GM21786 (cell line): Measurements from ENCODE around the gene VTI1A.
"Not testable (repeated sequence)": the region's sequence is repeated elsewhere in the genome, so short reads cannot be mapped to it uniquely, and the experiment has no call there.

Source experiments
- ATAC-seq: cut with Tn5 transposase; IDR thresholded peaks from one replicate; pipeline ENCODE4 v1.9.1; 2021; ENCODE audit not compliant: unreplicated experiment

Gene VTI1A

DNA sequence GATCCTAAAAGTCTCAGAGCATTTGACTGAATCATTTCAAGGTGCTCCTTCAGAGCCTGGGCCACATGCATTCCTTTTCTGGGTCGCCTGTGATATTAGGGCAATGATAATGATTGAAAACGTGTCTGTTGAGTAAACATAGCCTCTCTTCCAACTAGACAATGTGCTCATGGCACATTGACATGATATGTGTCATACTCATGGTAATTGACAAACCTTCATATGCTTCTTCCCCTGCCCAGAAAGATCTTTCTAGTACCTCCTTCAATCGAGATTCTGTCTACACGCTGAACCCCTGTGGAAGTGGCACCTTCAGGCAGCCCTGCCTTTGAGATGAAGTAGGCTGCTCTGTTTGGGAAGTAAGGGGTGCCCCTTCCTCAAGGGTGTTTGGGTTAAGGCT, 404.2 kb downstream of the VTI1A start:
- no peak for ATAC-seq

DNA sequence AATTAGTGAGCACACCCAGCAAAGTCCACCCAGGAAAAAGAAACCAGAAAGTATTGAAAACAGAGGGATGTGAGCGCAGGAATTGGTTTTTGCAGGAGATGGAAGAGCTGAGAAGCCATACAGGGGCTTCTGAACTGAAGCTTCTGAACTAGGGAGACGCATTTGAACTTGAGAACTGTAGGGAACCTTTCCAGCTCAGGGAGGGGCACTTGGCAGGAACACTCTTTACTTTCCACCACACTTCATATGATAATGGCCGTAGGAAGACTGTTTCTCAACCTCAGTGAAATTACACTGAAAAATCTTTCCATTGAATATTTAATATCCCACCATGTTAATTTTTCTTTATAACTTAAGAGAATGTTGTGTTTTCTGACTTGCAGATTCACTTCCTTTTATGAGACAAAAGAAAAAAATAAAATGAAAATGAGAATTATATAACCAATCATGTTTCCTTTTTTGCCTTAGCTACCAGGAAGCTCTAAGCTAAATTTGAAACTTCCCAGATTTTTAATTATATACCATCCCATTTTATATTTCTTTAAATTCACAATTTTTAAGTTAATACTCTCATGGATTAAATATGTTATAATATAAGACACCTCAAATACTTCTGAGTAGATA, 404.7 kb downstream of the VTI1A start:
- no peak for ATAC-seq

DNA sequence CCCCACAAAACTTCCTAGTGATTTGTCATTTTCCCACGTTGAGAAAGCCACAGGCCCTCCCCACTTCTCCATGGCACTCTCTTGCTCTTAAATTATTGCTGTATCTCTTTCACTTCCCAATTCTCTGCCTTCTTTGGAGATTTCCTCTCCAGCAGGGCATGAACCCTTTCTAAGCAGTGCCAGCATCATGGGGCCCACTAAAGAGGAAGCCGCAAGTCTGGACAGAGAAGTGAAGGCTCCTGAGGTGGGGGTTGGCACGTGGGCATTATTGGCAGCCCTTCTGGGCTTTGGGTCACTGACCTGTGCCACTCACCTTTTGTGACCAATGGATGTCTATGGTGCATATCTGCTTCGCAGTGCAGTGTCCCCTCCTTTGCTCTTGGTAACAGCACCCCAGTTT, 405.3 kb downstream of the VTI1A start:
- ATAC-seq: no peak

DNA sequence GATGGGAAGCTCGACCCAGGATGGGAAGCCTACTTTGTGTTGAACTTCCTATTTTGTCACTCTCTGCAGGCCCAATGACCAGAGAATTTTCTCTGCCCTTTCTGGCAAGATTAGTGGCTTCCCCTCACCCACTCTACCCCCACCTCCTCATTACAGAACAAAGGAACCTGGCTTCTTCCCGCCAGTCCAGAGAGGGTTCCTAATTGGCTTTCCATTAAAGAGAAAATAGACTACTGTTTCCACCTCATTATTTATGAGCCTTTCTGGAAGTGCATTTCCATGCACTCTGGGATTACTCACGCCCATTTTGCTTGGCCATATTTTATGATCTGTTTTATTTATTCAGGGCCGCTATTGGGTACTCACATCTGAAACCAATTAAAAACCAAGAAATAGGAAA, 408.1 kb downstream of the VTI1A start:
- ATAC-seq: no peak

DNA sequence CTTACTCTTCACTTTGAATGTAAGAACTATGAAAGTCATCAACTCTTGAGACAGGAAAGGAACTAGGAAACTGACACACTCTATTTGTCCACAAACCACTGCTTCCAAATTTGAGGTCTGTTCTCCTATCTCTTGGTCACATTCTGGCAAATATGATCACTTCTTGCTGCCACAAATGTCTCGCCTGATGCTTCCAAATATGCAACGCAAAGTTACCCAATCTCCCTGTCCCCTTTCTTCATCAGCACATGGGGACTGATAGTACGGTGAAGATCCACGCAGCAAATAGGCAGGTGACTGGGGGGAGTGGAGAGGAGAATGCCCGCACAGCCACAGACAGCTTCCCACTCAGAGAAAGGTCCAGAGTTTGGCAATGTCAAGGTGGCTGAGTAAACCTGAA, 410.5 kb downstream of the VTI1A start:
- no peak for ATAC-seq

DNA sequence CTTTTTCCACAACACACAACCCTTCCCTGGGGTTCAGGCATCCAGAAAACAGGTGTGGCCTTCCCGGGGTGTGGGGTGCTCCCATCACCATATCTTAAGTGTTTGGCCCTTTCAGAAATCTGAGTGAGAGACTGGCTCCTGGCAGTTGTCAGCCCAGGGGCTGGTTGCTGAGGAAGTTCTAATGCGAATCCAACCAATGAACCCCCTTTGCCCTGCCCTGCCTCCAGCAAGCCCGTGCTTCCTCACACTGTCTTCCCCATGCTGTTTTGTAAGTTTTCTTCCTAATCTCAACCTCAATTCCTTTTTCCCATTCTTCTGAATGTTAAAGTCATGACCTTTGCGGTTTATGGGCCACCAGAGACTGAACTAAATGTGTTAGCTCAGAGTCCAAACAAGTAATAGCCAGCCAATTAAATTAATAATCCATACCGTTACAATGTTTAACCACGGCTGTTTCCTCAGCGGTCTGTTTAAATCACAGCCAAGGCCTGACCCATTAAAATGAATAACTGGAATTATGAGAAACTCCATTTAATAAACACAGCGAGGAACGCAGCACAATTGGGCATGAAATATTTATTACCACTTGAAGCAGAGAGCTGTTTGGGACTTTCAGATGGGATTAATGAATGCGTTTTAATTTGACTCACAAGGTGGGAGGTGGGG, 412.1 kb downstream of the VTI1A start:
- no peak for ATAC-seq

DNA sequence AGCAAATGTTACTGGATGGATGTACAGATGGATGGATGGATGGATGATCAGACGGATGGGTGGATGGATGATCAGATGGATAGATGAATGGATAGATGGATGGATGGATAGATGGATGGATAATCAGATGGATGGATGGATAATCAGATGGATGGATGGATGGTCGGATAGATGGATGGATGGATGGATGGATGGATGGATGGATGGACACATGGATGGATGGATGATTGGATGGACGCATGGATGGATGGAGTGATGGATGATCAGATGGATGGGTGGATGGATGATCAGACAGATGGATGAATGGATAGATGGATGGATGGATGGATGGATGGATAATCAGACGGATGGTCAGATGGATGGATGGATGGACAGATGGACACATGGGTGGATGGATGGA, 412.8 kb downstream of the VTI1A start:
- ATAC-seq: no peak

DNA sequence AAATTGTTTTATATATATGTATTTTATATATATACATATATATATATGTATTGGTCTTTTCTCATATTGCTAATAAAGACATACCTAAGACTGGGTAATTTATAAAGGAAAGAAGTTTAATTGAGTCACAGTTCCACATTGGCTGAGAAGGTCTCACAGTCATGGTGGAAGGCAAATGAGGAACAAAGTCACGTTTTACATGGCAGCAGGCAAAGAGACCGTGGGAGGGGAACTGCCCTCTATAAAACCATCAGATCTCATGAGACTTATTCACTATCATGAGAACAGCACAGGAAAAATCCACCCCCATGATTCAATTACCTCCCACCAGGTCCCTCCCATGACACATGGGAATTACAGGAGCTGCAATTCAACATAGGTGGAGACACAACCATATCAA, 416.4 kb downstream of the VTI1A start:
- ATAC-seq: not testable (repeated sequence)
